IMR-90 (cell line): Measurements from ENCODE around the gene TEDC1. TPM values are rescaled to one million over a fixed set of nuclear protein-coding genes. Genes with fewer than 3 reads are reported as not detected.

ENCODE experiments used
- ATAC-seq: fragments of 200-7000 bp; cut with Tn5 transposase; 2 replicates; pipeline ENCODE4 v1.9.1; 2020; ENCODE audit warnings: low read depth, mild to moderate bottlenecking, moderate library complexity
- BruUV-seq: library from RNA; stranded (reverse); fragments of 400-500 nt; replicated peaks from 2 replicates; lab custom pipeline; 2021; lab: Mats Ljungman, UMichigan
- CTCF ChIA-PET: fragments of 300-600 bp; formaldehyde crosslinking; extraction: SDS; loops from one replicate; lab custom pipeline; 2021; ENCODE audit warnings: antibody characterized with exemption; lab: Yijun Ruan, JAX
- POLR2A ChIA-PET: fragments of 300-600 bp; sonication (Branson Sonifier 250); formaldehyde crosslinking; loops from one replicate; lab custom pipeline; 2022; ENCODE audit warnings: antibody characterized with exemption; ENCODE audit not compliant: unreplicated experiment; lab: Charles Lee
- DNase-seq: peaks from one replicate; pipeline ENCODE4 v3.0.0; 2013
- H2AFZ ChIP-seq: replicated peaks from 2 replicates; pipeline ENCODE3; 2013; ENCODE audit warnings: low read length, mild to moderate bottlenecking; ENCODE audit not compliant: poor library complexity
- H2AK5ac ChIP-seq: 2 replicates; pipeline ENCODE4 v1.6.1; 2013; ENCODE audit warnings: low read depth, low read length, inconsistent platforms
- H2AK9ac ChIP-seq: replicated peaks from 2 replicates; pipeline ENCODE3; 2013; ENCODE audit warnings: mild to moderate bottlenecking, low read depth, low read length, moderate library complexity; ENCODE audit not compliant: poor library complexity
- H2BK120ac ChIP-seq: 2 replicates; pipeline ENCODE4 v1.6.1; 2013; ENCODE audit warnings: low read depth, low read length, inconsistent platforms
- H2BK15ac ChIP-seq: 3 replicates; pipeline ENCODE4 v1.6.1; 2013; ENCODE audit warnings: low read depth, low read length, inconsistent platforms
- H2BK20ac ChIP-seq: 2 replicates; pipeline ENCODE4 v1.6.1; 2013; ENCODE audit warnings: low read depth, mild to moderate bottlenecking, inconsistent platforms, low read length, moderate library complexity
- H2BK5ac ChIP-seq: 2 replicates; pipeline ENCODE4 v1.6.1; 2013; ENCODE audit warnings: mild to moderate bottlenecking, low read depth, low read length, inconsistent platforms; ENCODE audit not compliant: poor library complexity, severe bottlenecking
- H3K14ac ChIP-seq: replicated peaks from 2 replicates; pipeline ENCODE4 v1.6.1; 2013; ENCODE audit warnings: low read depth, low read length, inconsistent platforms
- H3K18ac ChIP-seq: 2 replicates; pipeline ENCODE4 v1.6.1; 2013; ENCODE audit warnings: low read depth, low read length, control low read depth
- H3K23ac ChIP-seq: 2 replicates; pipeline ENCODE4 v1.6.1; 2013; ENCODE audit warnings: low read depth, low read length, inconsistent platforms
- H3K27ac ChIP-seq: 2 replicates; pipeline ENCODE4 v1.5.1; 2013; ENCODE audit warnings: mild to moderate bottlenecking, control low read depth, low read length; ENCODE audit not compliant: insufficient read depth
- H3K27me3 ChIP-seq: 2 replicates; pipeline ENCODE4 v1.6.1; 2013; ENCODE audit warnings: low read length; ENCODE audit not compliant: control insufficient read depth, insufficient read depth
- H3K36me3 ChIP-seq: 2 replicates; pipeline ENCODE4 v1.6.1; 2013; ENCODE audit warnings: low read length, mixed read lengths; ENCODE audit not compliant: control insufficient read depth, insufficient read depth
- H3K4ac ChIP-seq: 2 replicates; pipeline ENCODE4 v1.6.1; 2013; ENCODE audit warnings: low read depth, low read length, inconsistent platforms
- H3K4me1 ChIP-seq: 2 replicates; pipeline ENCODE4 v1.6.1; 2013; ENCODE audit warnings: low read length, mixed read lengths; ENCODE audit not compliant: control insufficient read depth, insufficient read depth
- H3K4me2 ChIP-seq: 2 replicates; pipeline ENCODE4 v1.6.1; 2013; ENCODE audit warnings: low read depth, mild to moderate bottlenecking, control low read depth, low read length, moderate library complexity
- H3K4me3 ChIP-seq: 2 replicates; pipeline ENCODE4 v1.5.1; 2013; ENCODE audit warnings: low read depth, mild to moderate bottlenecking, control low read depth, low read length, moderate library complexity; ENCODE audit not compliant: insufficient read depth
- H3K56ac ChIP-seq: 2 replicates; pipeline ENCODE4 v1.6.1; 2013; ENCODE audit warnings: low read length, inconsistent platforms; ENCODE audit not compliant: insufficient read depth; ENCODE audit errors: extremely low read depth
- H3K79me1 ChIP-seq, 2 experiments: 2 replicates each; pipeline ENCODE4 v1.6.1; 2013; ENCODE audit warnings: low read length in 2 of 2, inconsistent platforms in 1 of 2, low read depth in 1 of 2
- H3K9ac ChIP-seq: 2 replicates; pipeline ENCODE4 v1.6.1; 2013; ENCODE audit warnings: low read depth, low read length, control low read depth
- H3K9me1 ChIP-seq: 2 replicates; pipeline ENCODE4 v1.6.1; 2013; ENCODE audit warnings: low read length, inconsistent platforms; ENCODE audit not compliant: insufficient read depth
- H3K9me3 ChIP-seq: 2 replicates; pipeline ENCODE4 v1.6.1; 2013; ENCODE audit warnings: low read length; ENCODE audit not compliant: control insufficient read depth, insufficient read depth
- H4K20me1 ChIP-seq: 2 replicates; pipeline ENCODE4 v1.6.1; 2013; ENCODE audit warnings: low read length, inconsistent platforms; ENCODE audit not compliant: insufficient read depth
- H4K5ac ChIP-seq: 2 replicates; pipeline ENCODE4 v1.6.1; 2013; ENCODE audit warnings: mild to moderate bottlenecking, low read depth, low read length, control low read depth
- H4K8ac ChIP-seq, 2 experiments: 2 replicates each; pipeline ENCODE4 v1.6.1; 2013; ENCODE audit warnings: low read depth in 2 of 2, low read length in 2 of 2, control low read depth in 1 of 2, inconsistent platforms in 1 of 2
- H4K91ac ChIP-seq: 2 replicates; pipeline ENCODE4 v1.6.1; 2013; ENCODE audit warnings: low read depth, low read length, inconsistent platforms; ENCODE audit not compliant: insufficient read depth
- BHLHE40 ChIP-seq: fragments of 150-350 bp; IDR thresholded peaks from 2 replicates; pipeline ENCODE4 v1.6.1; 2016; ENCODE audit warnings: mild to moderate bottlenecking, low read depth, low read length
- CEBPB ChIP-seq: IDR thresholded peaks from 2 replicates; pipeline ENCODE4 v1.6.1; 2012; ENCODE audit warnings: low read depth, low read length, improper control_type of control experiment
- CHD1 ChIP-seq: IDR thresholded peaks from 2 replicates; pipeline ENCODE4 v1.6.1; 2012; ENCODE audit warnings: low read depth, low read length, improper control_type of control experiment
- MAFK ChIP-seq: IDR thresholded peaks from 2 replicates; pipeline ENCODE4 v1.6.1; 2012; ENCODE audit warnings: low read depth, low read length, improper control_type of control experiment
- MAZ ChIP-seq: IDR thresholded peaks from 2 replicates; pipeline ENCODE4 v1.6.1; 2012; ENCODE audit warnings: low read depth, mild to moderate bottlenecking, low read length, improper control_type of control experiment, moderate library complexity, borderline replicate concordance
- MXI1 ChIP-seq: IDR thresholded peaks from 2 replicates; pipeline ENCODE4 v1.6.1; 2012; ENCODE audit warnings: low read depth, mild to moderate bottlenecking, low read length, moderate library complexity, borderline replicate concordance
- NFE2L2 ChIP-seq: fragments of 150-350 bp; IDR thresholded peaks from 2 replicates; pipeline ENCODE4 v1.6.1; 2016; ENCODE audit warnings: low read depth, mild to moderate bottlenecking, low read length
- RAD21 ChIP-seq: IDR thresholded peaks from 2 replicates; pipeline ENCODE4 v1.6.1; 2012; ENCODE audit warnings: low read length, improper control_type of control experiment
- RCOR1 ChIP-seq: IDR thresholded peaks from 2 replicates; pipeline ENCODE4 v1.6.1; 2012; ENCODE audit warnings: mild to moderate bottlenecking, low read length, improper control_type of control experiment; ENCODE audit not compliant: insufficient replicate concordance
- RFX5 ChIP-seq: IDR thresholded peaks from 2 replicates; pipeline ENCODE4 v1.8.0; 2012; ENCODE audit warnings: low read depth, mild to moderate bottlenecking, low read length, moderate library complexity
- SMC3 ChIP-seq: fragments of 150-350 bp; IDR thresholded peaks from 2 replicates; pipeline ENCODE4 v1.6.1; 2016; ENCODE audit warnings: low read depth, mild to moderate bottlenecking, antibody characterized with exemption, low read length, moderate library complexity
- WGBS, 2 experiments: methylation state at CpG; one replicate each; pipeline versions ENCODE4 v1.1.5 to v1.1.7; 2013; ENCODE audit warnings: missing lambda C conversion rate in 2 of 2; ENCODE audit not compliant: insufficient read length in 1 of 2; ENCODE audit errors: extremely low coverage in 2 of 2; 5-methylcytosine and 5-hydroxymethylcytosine counted together
- dilution Hi-C: fragments of 300-500 bp; cut with HindIII; formaldehyde crosslinking; loops from one replicate; pipeline ENCODE4 v1.14.3; 2018; ENCODE audit warnings: low sequenced_read_pairs; ENCODE audit not compliant: unreplicated experiment
- in situ Hi-C: fragments of 300-500 bp; cut with MboI; formaldehyde crosslinking; loops from 3 replicates; pipeline ENCODE4 v1.14.3; 2019; ENCODE audit warnings: low sequenced_read_pairs, inconsistent platforms, mixed read lengths
- intact Hi-C: fragments of 100-400 bp; cut with micrococcal nuclease; formaldehyde crosslinking; loops from 2 replicates; pipeline ENCODE4 v1.10.0; 2022
- polyA plus RNA-seq, 3 experiments: library from polyadenylated mRNA; depleted of rRNA; stranded (reverse); fragments of >200 nt; gene quantifications; 2 replicates each; pipeline ENCODE4 v1.2.3, GENCODE V29; 2012; ENCODE audit warnings: low replicate concordance in 1 of 3
- total RNA-seq: library from RNA; depleted of rRNA; stranded (reverse); fragments of >200 nt; gene quantifications from 2 replicates; pipeline ENCODE4 v1.2.3, GENCODE V29; 2012
- TF ChIP-seq, protein P1 (sequence below): fragments of 150-350 bp; IDR thresholded peaks from 2 replicates; pipeline ENCODE4 v1.6.1; 2016; ENCODE audit warnings: low read depth, mild to moderate bottlenecking, low read length, moderate library complexity, borderline replicate concordance
- TF ChIP-seq, protein P2 (sequence below): conservative IDR thresholded peaks from 2 replicates; pipeline ENCODE4 v1.5.1; 2012; ENCODE audit warnings: mild to moderate bottlenecking, low read depth, low read length, improper control_type of control experiment
- TF ChIP-seq, protein P3 (sequence below): fragments of 150-350 bp; IDR thresholded peaks from 2 replicates; pipeline ENCODE4 v1.6.1; 2017; ENCODE audit warnings: mild to moderate bottlenecking, antibody characterized with exemption, low read length, low read depth

Gene TEDC1
- total and polyA plus RNA-seq, 2 of the 4 experiments (the other 2 are of a cell fraction) = 5.7 to 6.4 TPM

GRCh38 chr14:105488781-105489541 is 2.1 kb upstream of the TEDC1 start:
- H2BK5ac ChIP-seq = no peak overlapping the region
- no peak overlapping the region for H3K4me2 ChIP-seq
- no peak overlapping the region for H2BK20ac ChIP-seq
- peaks cover 6% of the 10 kb centered on the region; the same call in 1 of the 2 replicates for H4K20me1 ChIP-seq
- peaks cover 25% of the 10 kb centered on the region; the same call in 1 of the 2 replicates for H3K27me3 ChIP-seq
- no peaks in the 10 kb centered on the region for H3K36me3 ChIP-seq
- no peak overlapping the region for H3K14ac ChIP-seq
- no peak overlapping the region for H3K27ac ChIP-seq
- H3K18ac ChIP-seq = no peak overlapping the region
- no peak overlapping the region for H2BK15ac ChIP-seq
- POLR2A ChIA-PET = no interaction called here
- H3K4ac ChIP-seq = no peak overlapping the region
- whole genome bisulfite sequencing, 2 experiments = 63% methylated on average over 1 of the region's 20 CpGs; no CpG with 5 or more reads in 1 of the 2 experiments
- peak overlapping the region; percentile 8 for H2AK9ac ChIP-seq
- peaks cover 6% of the 10 kb centered on the region; the same call in 1 of the 2 replicates for H3K9me1 ChIP-seq
- H2AFZ ChIP-seq = no peak overlapping the region
- peaks cover 2% of the 10 kb centered on the region; the same call in 1 of the 2 replicates for H3K4me1 ChIP-seq
- H4K91ac ChIP-seq = no peak overlapping the region
- H2AK5ac ChIP-seq = no peak overlapping the region
- no peak overlapping the region for H3K9ac ChIP-seq
- dilution Hi-C loops = no loop called here
- H3K9me3 ChIP-seq = no peaks in the 10 kb centered on the region
- DNase-seq = no peak
- H2BK120ac ChIP-seq = no peak overlapping the region
- H4K5ac ChIP-seq = no peak overlapping the region
- no peak for ATAC-seq
- BruUV-seq = no TSS peak
- H4K8ac ChIP-seq = no peak overlapping the region
- H3K79me1 ChIP-seq = peaks cover 0 to 5% of the 10 kb centered on the region in 2 experiments; a peak in 1 of 4 replicates
- in situ Hi-C loops = no loop called here
- no peak overlapping the region for H3K4me3 ChIP-seq
- H3K23ac ChIP-seq = no peak overlapping the region
- intact Hi-C loops = no loop called here
- no peak overlapping the region for H3K56ac ChIP-seq
- CTCF ChIA-PET = interaction anchor here (0.7 to 2.5 kb wide), 5 partner anchors 8 to 118 kb away, joined by 3 to 32 read pairs (median 4); no protein-coding TSS in a partner anchor
- TF ChIP-seq, protein P1, sequence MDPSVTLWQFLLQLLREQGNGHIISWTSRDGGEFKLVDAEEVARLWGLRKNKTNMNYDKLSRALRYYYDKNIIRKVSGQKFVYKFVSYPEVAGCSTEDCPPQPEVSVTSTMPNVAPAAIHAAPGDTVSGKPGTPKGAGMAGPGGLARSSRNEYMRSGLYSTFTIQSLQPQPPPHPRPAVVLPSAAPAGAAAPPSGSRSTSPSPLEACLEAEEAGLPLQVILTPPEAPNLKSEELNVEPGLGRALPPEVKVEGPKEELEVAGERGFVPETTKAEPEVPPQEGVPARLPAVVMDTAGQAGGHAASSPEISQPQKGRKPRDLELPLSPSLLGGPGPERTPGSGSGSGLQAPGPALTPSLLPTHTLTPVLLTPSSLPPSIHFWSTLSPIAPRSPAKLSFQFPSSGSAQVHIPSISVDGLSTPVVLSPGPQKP = no peak
- TF ChIP-seq NFE2L2 (no peak), BHLHE40 (no peak), MAFK (no peak), RFX5 (no peak), SMC3 (no peak), CEBPB (no peak), RAD21 (no peak), MXI1 (no peak), RCOR1 (no peak), MAZ (no peak), CHD1 (no peak)
- TF ChIP-seq, protein P2, sequence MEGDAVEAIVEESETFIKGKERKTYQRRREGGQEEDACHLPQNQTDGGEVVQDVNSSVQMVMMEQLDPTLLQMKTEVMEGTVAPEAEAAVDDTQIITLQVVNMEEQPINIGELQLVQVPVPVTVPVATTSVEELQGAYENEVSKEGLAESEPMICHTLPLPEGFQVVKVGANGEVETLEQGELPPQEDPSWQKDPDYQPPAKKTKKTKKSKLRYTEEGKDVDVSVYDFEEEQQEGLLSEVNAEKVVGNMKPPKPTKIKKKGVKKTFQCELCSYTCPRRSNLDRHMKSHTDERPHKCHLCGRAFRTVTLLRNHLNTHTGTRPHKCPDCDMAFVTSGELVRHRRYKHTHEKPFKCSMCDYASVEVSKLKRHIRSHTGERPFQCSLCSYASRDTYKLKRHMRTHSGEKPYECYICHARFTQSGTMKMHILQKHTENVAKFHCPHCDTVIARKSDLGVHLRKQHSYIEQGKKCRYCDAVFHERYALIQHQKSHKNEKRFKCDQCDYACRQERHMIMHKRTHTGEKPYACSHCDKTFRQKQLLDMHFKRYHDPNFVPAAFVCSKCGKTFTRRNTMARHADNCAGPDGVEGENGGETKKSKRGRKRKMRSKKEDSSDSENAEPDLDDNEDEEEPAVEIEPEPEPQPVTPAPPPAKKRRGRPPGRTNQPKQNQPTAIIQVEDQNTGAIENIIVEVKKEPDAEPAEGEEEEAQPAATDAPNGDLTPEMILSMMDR = no peak
- TF ChIP-seq, protein P3, sequence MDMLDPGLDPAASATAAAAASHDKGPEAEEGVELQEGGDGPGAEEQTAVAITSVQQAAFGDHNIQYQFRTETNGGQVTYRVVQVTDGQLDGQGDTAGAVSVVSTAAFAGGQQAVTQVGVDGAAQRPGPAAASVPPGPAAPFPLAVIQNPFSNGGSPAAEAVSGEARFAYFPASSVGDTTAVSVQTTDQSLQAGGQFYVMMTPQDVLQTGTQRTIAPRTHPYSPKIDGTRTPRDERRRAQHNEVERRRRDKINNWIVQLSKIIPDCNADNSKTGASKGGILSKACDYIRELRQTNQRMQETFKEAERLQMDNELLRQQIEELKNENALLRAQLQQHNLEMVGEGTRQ = no peak
